ENCODE results near the gene TECTB.

GRCh38 chr10:112296908-112297331 is 13.7 kb downstream of the TECTB start:
- TF ChIP-seq, protein P1, sequence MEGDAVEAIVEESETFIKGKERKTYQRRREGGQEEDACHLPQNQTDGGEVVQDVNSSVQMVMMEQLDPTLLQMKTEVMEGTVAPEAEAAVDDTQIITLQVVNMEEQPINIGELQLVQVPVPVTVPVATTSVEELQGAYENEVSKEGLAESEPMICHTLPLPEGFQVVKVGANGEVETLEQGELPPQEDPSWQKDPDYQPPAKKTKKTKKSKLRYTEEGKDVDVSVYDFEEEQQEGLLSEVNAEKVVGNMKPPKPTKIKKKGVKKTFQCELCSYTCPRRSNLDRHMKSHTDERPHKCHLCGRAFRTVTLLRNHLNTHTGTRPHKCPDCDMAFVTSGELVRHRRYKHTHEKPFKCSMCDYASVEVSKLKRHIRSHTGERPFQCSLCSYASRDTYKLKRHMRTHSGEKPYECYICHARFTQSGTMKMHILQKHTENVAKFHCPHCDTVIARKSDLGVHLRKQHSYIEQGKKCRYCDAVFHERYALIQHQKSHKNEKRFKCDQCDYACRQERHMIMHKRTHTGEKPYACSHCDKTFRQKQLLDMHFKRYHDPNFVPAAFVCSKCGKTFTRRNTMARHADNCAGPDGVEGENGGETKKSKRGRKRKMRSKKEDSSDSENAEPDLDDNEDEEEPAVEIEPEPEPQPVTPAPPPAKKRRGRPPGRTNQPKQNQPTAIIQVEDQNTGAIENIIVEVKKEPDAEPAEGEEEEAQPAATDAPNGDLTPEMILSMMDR (IDR thresholded peaks at IDR 0.05; ENCODE audit: low read depth, low read length) = no peak
- no peak for TF ChIP-seq EZH2phosphoT487 (IDR thresholded peaks at IDR 0.05; ENCODE audit: low read depth)

All from OCI-LY3 (cell line).